ENCODE results near the gene ADTRP. TPM values are rescaled to one million over a fixed set of nuclear protein-coding genes. Genes with fewer than 3 reads are reported as not detected.

ADTRP gene
- total RNA-seq, 1 experiment from 2014 or later = 0.50 TPM

GRCh38 chr6:11766043-11766442 lies 12.6 kb downstream of the ADTRP start (continued):
- TF ChIP-seq ZNF512 (CRISPR knock-in tag; IDR thresholded peaks at IDR 0.05; ENCODE audit: borderline replicate concordance) (no peak), NR2C2 (CRISPR knock-in tag; IDR thresholded peaks at IDR 0.05) (no peak), ZNF281 (CRISPR knock-in tag; IDR thresholded peaks at IDR 0.05) (no peak), TCF7 (CRISPR knock-in tag; IDR thresholded peaks at IDR 0.05; ENCODE audit: low read depth) (no peak)

GRCh38 chr6:11764250-11764604 lies 14.4 kb downstream of the ADTRP start:
- Mint-ChIP-seq H3K4me3 (no peak overlapping the region), H3K27ac (no peak overlapping the region), H3K27me3 (ENCODE audit: low read depth) (peaks cover 3% of the 10 kb centered on the region), H3K36me3 (no peaks in the 10 kb centered on the region), H3K9me3 (no peaks in the 10 kb centered on the region), H3K4me1 (peaks cover 77% of the 10 kb centered on the region)
- no peak for DNase-seq (ENCODE audit: low spot score)
- POLR2A ChIA-PET = no interaction called here
- CTCF ChIA-PET = interaction anchor here (0.7 kb wide), 1 partner anchor 36 kb away, joined by 3 read pairs; no protein-coding TSS in a partner anchor
- ATAC-seq = no peak
- no peak for TF ChIP-seq ZNF138 (CRISPR knock-in tag; conservative IDR thresholded peaks at IDR 0.05)
- TF ChIP-seq TP53 (CRISPR knock-in tag; IDR thresholded peaks at IDR 0.05) = no peak
- no peak for TF ChIP-seq ZNF423 (CRISPR knock-in tag; IDR thresholded peaks at IDR 0.05)
- no peak for TF ChIP-seq EMX1 (CRISPR knock-in tag; IDR thresholded peaks at IDR 0.05)
- TF ChIP-seq ZNF532 (CRISPR knock-in tag; IDR thresholded peaks at IDR 0.05; ENCODE audit: borderline replicate concordance) = no peak
- no peak for TF ChIP-seq MLX (CRISPR knock-in tag; IDR thresholded peaks at IDR 0.05)
- TF ChIP-seq ATF3 (CRISPR knock-in tag; conservative IDR thresholded peaks at IDR 0.05) = no peak
- TF ChIP-seq ATF2 (CRISPR knock-in tag; IDR thresholded peaks at IDR 0.05; ENCODE audit: borderline replicate concordance, low read depth) = no peak
- TF ChIP-seq MXD4 (CRISPR knock-in tag; IDR thresholded peaks at IDR 0.05; ENCODE audit: borderline replicate concordance) = no peak
- no peak for TF ChIP-seq SMAD4 (CRISPR knock-in tag; IDR thresholded peaks at IDR 0.05)
